ENCODE data around the gene ABI3. TPM values are rescaled to one million over a fixed set of nuclear protein-coding genes. Genes with fewer than 3 reads are reported as not detected.

Gene ABI3
- total RNA-seq, 4 donors from 2014 or later = 5.9 to 32.9 (median 13.9) TPM

DNA sequence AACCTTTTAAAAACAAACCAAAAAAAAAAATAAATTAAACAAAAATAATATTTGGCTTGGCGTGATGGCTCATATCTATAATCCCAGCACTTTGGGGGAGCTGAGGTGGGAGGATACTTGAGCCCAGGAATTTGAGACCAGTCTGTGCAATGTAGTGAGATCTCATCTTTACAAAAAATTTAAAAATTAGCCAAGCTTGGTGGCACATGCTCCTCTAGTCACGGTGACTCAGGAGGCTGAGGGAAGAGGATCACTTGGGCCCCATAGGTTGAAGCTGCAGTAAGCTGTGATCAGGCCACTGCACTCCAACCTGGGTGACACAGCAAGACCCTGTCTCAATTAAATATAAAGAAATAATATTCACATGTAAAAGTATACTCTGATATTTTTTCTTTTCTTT lies 12.3 kb upstream of the ABI3 start:
- intact Hi-C loops (cut with DNase I; ENCODE audit: low total_unique reads) = no loop called here
- Histone ChIP-seq H3K4me3 (no peak overlapping the region), H3K4me1 (no peaks in the 10 kb centered on the region), H3K27ac (no peak overlapping the region), H3K27me3 (no peaks in the 10 kb centered on the region), H3K9me3 (no peaks in the 10 kb centered on the region), H3K36me3 (no peaks in the 10 kb centered on the region)
- TF ChIP-seq, protein P1, sequence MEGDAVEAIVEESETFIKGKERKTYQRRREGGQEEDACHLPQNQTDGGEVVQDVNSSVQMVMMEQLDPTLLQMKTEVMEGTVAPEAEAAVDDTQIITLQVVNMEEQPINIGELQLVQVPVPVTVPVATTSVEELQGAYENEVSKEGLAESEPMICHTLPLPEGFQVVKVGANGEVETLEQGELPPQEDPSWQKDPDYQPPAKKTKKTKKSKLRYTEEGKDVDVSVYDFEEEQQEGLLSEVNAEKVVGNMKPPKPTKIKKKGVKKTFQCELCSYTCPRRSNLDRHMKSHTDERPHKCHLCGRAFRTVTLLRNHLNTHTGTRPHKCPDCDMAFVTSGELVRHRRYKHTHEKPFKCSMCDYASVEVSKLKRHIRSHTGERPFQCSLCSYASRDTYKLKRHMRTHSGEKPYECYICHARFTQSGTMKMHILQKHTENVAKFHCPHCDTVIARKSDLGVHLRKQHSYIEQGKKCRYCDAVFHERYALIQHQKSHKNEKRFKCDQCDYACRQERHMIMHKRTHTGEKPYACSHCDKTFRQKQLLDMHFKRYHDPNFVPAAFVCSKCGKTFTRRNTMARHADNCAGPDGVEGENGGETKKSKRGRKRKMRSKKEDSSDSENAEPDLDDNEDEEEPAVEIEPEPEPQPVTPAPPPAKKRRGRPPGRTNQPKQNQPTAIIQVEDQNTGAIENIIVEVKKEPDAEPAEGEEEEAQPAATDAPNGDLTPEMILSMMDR (IDR thresholded peaks at IDR 0.05) = no peak
- TF ChIP-seq POLR2A (IDR thresholded peaks at IDR 0.05) = no peak
- no peak for DNase-seq

DNA sequence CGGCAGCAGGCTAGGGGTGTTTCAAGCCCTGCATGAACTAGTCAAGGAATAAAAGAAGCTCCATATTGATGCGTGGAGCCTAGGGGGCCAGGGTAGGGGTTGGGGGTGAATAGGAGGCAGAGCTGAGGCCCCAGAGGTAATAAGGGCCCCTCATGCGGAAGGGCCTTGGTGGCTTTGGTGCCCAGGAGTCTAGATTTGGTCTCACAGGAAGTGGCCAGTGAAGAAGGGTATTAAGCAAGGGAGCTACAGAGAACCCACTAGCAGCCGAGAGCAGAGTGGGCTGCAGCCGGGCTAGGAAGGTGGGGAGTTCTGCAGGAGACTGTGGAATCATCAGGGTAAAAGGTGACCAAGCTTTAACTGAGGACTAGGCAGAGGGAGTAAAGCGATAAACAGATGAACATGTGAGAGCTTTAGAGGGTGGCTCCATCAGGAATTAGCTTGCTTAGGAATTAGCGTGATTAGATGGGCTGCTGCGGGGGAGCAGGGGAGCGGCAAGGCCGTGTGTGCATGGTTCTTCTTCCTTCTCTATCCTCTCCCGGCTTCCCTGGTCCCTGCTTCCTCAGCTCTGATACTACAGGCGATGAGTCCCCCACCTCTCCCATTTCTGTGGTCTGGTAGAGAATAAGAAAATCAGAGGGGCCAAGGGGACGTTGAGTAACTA lies 10.0 kb upstream of the ABI3 start:
- H3K9me3 ChIP-seq = no peaks in the 10 kb centered on the region
- H3K27ac ChIP-seq = no peak overlapping the region
- no peak for DNase-seq
- H3K36me3 ChIP-seq = no peaks in the 10 kb centered on the region
- H3K27me3 ChIP-seq = no peaks in the 10 kb centered on the region
- no peaks in the 10 kb centered on the region for H3K4me1 ChIP-seq
- TF ChIP-seq, protein P1 (IDR thresholded peaks at IDR 0.05) = no peak
- no peak for TF ChIP-seq POLR2A (IDR thresholded peaks at IDR 0.05)
- H3K4me3 ChIP-seq = no peak overlapping the region
- intact Hi-C loops (cut with DNase I; ENCODE audit: low total_unique reads) = no loop called here

DNA sequence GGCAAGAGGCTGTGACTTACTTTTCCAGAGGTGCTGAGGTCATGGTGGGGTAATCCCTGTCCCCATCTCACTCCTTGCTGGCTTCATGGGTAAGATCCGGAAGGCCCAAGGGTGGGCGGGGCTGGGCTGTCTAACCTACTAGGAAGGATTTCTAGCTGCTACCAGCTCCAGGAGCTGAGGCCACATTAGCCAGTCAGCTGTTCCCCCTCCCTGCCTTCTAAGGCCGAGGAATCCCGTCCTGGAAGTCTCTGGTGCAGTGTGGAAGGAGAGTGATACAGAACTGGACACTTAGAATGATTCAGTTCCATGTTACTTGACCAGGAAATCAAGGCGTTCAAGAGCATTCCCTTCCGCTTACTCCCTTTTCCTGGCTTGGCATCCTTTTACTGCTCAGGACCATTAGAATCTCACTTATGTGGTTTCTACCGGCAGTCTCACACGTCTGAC lies 9.0 kb upstream of the ABI3 start:
- Histone ChIP-seq H3K36me3 (no peaks in the 10 kb centered on the region), H3K4me3 (no peak overlapping the region), H3K4me1 (no peaks in the 10 kb centered on the region), H3K9me3 (no peaks in the 10 kb centered on the region), H3K27me3 (no peaks in the 10 kb centered on the region), H3K27ac (no peak overlapping the region)
- TF ChIP-seq, protein P1 (IDR thresholded peaks at IDR 0.05) = no peak
- TF ChIP-seq POLR2A (IDR thresholded peaks at IDR 0.05) = no peak
- intact Hi-C loops (cut with DNase I; ENCODE audit: low total_unique reads) = no loop called here
- no peak for DNase-seq

GRCh38 chr17:49203796-49204195 lies 6.7 kb upstream of the ABI3 start:
- H3K27me3 ChIP-seq = no peaks in the 10 kb centered on the region
- no peaks in the 10 kb centered on the region for H3K9me3 ChIP-seq
- no peak for DNase-seq
- H3K4me3 ChIP-seq = no peak overlapping the region
- intact Hi-C loops (cut with DNase I; ENCODE audit: low total_unique reads) = no loop called here
- no peaks in the 10 kb centered on the region for H3K4me1 ChIP-seq
- TF ChIP-seq, protein P1 (IDR thresholded peaks at IDR 0.05) = no peak
- no peak for TF ChIP-seq POLR2A (IDR thresholded peaks at IDR 0.05)
- no peaks in the 10 kb centered on the region for H3K36me3 ChIP-seq
- H3K27ac ChIP-seq = no peak overlapping the region

DNA sequence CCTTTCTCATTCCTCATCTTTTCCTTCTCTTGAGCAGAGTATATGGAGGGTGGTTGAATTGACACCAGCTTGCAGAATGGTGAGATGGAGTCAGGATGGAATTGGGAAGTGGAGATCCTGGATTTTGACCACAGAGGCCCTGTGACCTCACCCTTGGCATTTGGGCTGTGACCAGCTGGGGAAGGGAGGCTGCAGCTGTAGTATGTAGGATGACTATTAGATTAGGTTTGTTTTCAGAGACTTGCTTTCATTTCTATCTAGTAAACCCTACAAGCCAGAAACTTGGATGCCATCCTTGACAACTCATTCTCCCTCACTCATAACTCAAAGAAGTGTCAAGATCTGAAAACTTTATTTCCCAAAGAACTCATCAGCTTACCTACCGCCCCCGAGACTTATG lies 6.0 kb upstream of the ABI3 start:
- H3K4me1 ChIP-seq = no peaks in the 10 kb centered on the region
- H3K36me3 ChIP-seq = no peaks in the 10 kb centered on the region
- no peak for TF ChIP-seq POLR2A (IDR thresholded peaks at IDR 0.05)
- TF ChIP-seq, protein P1 (IDR thresholded peaks at IDR 0.05) = no peak
- H3K9me3 ChIP-seq = no peaks in the 10 kb centered on the region
- no peak overlapping the region for H3K4me3 ChIP-seq
- H3K27ac ChIP-seq = no peak overlapping the region
- no peaks in the 10 kb centered on the region for H3K27me3 ChIP-seq
- intact Hi-C loops (cut with DNase I; ENCODE audit: low total_unique reads) = no loop called here
- DNase-seq = no peak
